ENCODE results near the gene CDH4.
A peak's percentile ranks its signal among the peaks of the same experiment; 100 is the strongest.

Gene CDH4

GRCh38 chr20:61380545-61380915, 128.5 kb downstream of the CDH4 start:
- H3K4me1 ChIP-seq, result no peaks in the 10 kb centered on the region
- no peaks in the 10 kb centered on the region for H3K27me3 ChIP-seq (ENCODE audit: low read depth)
- H3K36me3 ChIP-seq (replicated peaks), result no peaks in the 10 kb centered on the region
- H3K4me3 ChIP-seq, result no peak overlapping the region
- no peak for DNase-seq (ENCODE audit: low spot score in 2 of 2)
- H3K9me3 ChIP-seq, result no peaks in the 10 kb centered on the region
- in situ Hi-C loops (cut with MboI; ENCODE audit: low sequenced_read_pairs), result no loop called here

DNA sequence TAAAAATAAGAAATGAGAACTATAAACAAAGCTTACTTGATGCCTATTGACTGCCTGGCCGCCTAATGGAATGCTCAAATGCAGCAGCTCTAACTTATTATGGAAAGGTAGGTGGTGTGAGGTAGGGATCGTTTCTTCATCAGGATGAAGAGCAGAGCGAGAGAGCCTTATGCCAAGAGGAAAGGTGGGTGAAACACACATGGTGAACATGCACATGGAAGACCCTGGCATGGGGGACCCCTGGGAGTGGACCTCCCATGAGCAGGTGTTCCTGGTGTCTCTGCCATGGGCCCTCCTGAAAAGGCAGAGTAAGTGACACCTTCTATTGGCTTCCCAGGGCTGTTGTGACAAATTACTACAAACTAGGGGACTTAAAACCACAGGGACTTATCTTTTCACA, 130.1 kb downstream of the CDH4 start:
- Histone ChIP-seq H3K4me1 (no peaks in the 10 kb centered on the region), H3K4me3 (no peak overlapping the region), H3K27me3 (ENCODE audit: low read depth) (no peaks in the 10 kb centered on the region), H3K36me3 (replicated peaks) (no peaks in the 10 kb centered on the region), H3K9me3 (no peaks in the 10 kb centered on the region)
- no peak for DNase-seq (ENCODE audit: low spot score in 2 of 2)
- in situ Hi-C loops (cut with MboI; ENCODE audit: low sequenced_read_pairs), result no loop called here

- DNase-seq (ENCODE audit: low spot score in 2 of 2), result no peak
- H3K9me3 ChIP-seq, result no peaks in the 10 kb centered on the region
- in situ Hi-C loops (cut with MboI; ENCODE audit: low sequenced_read_pairs), result no loop called here
Measured at GRCh38 chr20:61385296-61385695, 133.2 kb downstream of the CDH4 start.

DNA sequence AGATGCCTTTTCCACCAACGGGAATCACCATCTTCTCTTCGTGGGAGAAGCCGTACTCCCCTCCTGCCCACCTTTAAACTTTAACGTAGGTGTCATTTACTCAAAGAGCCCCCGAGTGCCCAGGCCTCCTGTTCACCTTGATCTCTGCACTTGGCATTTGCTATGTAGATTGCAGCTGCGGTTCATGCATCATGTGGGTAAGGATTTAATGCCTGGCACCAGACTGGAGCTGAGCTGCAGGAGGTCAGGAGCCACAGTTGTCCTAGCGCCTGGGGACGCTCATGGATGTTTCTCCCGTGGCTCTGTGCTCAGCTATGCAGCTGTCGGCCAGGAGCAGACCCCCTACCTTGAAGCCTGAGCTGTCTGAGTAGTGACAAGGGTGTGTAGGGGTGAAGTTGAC, 133.7 kb downstream of the CDH4 start:
- Histone ChIP-seq H3K27me3 (ENCODE audit: low read depth) (no peaks in the 10 kb centered on the region), H3K36me3 (replicated peaks) (no peaks in the 10 kb centered on the region), H3K9me3 (no peaks in the 10 kb centered on the region), H3K4me1 (no peaks in the 10 kb centered on the region), H3K4me3 (no peak overlapping the region)
- in situ Hi-C loops (cut with MboI; ENCODE audit: low sequenced_read_pairs), result no loop called here
- DNase-seq (ENCODE audit: low spot score in 2 of 2), result no peak

More at GRCh38 chr20:61385296-61385695, 133.2 kb downstream of the CDH4 start:
- Histone ChIP-seq H3K27me3 (ENCODE audit: low read depth) (no peaks in the 10 kb centered on the region), H3K4me3 (no peak overlapping the region), H3K4me1 (no peaks in the 10 kb centered on the region), H3K36me3 (replicated peaks) (no peaks in the 10 kb centered on the region)

DNA sequence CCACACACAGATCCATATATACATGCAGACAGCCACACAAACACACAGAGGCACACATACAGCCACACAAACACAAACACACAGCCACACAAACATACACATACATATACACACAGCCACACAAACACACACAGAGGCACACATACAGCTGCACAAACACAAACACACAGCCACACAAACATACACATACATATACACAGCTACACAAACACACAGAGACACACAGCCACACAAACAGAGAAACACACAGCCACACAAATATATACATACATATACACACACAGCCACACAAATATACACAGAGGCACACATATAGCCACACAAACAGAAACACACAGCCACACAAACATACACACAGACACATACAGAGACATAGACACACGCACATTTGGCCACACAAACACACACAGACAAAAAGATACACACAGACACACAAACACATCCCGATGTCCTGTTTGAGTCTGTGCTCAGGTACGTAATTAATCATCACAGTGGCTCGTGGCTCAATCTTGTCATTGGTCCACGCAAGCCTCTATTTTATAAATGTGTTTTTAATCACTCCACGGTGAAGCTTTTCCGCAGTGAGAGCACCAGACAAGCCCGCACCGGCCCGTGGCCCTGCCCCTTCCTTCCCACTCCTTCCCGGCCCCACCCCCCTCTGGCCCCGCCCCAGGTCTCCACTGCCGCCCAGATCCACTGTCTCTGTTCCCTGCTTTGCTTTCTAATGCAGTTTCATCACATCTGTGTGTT, 135.3 kb downstream of the CDH4 start:
- H3K4me3 ChIP-seq, result no peak overlapping the region

GRCh38 chr20:61387954-61388348, 135.9 kb downstream of the CDH4 start:
- no peak overlapping the region for H3K4me3 ChIP-seq
- H3K27me3 ChIP-seq (ENCODE audit: low read depth), result no peaks in the 10 kb centered on the region

More for the DNA sequence above, 135.3 kb downstream of the CDH4 start:
- no peaks in the 10 kb centered on the region for H3K27me3 ChIP-seq (ENCODE audit: low read depth)
- H3K4me1 ChIP-seq, result no peaks in the 10 kb centered on the region
- in situ Hi-C loops (cut with MboI; ENCODE audit: low sequenced_read_pairs), result no loop called here
- H3K36me3 ChIP-seq (replicated peaks), result no peaks in the 10 kb centered on the region
- H3K9me3 ChIP-seq, result no peaks in the 10 kb centered on the region
- peak; percentile 3 to 56 for DNase-seq (ENCODE audit: low spot score in 2 of 2)

GRCh38 chr20:61389077-61389476, 137.0 kb downstream of the CDH4 start:
- Histone ChIP-seq H3K36me3 (replicated peaks) (no peaks in the 10 kb centered on the region), H3K9me3 (no peaks in the 10 kb centered on the region), H3K4me1 (no peaks in the 10 kb centered on the region), H3K27me3 (ENCODE audit: low read depth) (no peaks in the 10 kb centered on the region), H3K4me3 (no peak overlapping the region)
- DNase-seq (ENCODE audit: low spot score in 2 of 2), result no peak
- in situ Hi-C loops (cut with MboI; ENCODE audit: low sequenced_read_pairs), result no loop called here

More at GRCh38 chr20:61387954-61388348, 135.9 kb downstream of the CDH4 start:
- in situ Hi-C loops (cut with MboI; ENCODE audit: low sequenced_read_pairs), result no loop called here
- no peaks in the 10 kb centered on the region for H3K4me1 ChIP-seq
- H3K36me3 ChIP-seq (replicated peaks), result no peaks in the 10 kb centered on the region
- no peak for DNase-seq (ENCODE audit: low spot score in 2 of 2)
- no peaks in the 10 kb centered on the region for H3K9me3 ChIP-seq

DNA sequence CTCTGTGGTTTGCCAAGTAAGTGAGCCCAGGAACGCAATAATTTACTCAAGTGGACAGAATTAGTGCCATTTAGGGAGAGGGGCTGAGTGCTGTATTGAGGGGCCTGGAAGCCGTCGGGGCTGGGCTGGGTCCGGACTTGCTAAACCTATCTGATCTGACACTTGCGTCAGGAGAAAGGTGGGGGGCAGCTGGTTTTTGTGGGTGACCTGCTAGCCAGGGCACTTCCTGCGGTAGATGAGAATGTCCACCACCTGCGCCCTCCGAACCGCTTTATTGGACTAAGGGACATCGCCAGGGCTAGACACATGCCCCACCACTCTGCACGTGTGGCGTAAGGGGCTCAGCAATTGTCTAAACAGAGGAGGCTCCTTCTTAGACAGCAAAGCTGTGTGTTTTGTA, 139.1 kb downstream of the CDH4 start:
- H3K4me1 ChIP-seq, result no peaks in the 10 kb centered on the region
- no peaks in the 10 kb centered on the region for H3K27me3 ChIP-seq (ENCODE audit: low read depth)
- DNase-seq (ENCODE audit: low spot score in 2 of 2), result no peak
- no peaks in the 10 kb centered on the region for H3K9me3 ChIP-seq
- in situ Hi-C loops (cut with MboI; ENCODE audit: low sequenced_read_pairs), result no loop called here
- H3K36me3 ChIP-seq (replicated peaks), result no peaks in the 10 kb centered on the region
- no peak overlapping the region for H3K4me3 ChIP-seq

- no peak for DNase-seq (ENCODE audit: low spot score in 2 of 2)
- Histone ChIP-seq H3K27me3 (ENCODE audit: low read depth) (no peaks in the 10 kb centered on the region), H3K36me3 (replicated peaks) (no peaks in the 10 kb centered on the region), H3K4me3 (no peak overlapping the region), H3K9me3 (no peaks in the 10 kb centered on the region), H3K4me1 (no peaks in the 10 kb centered on the region)
- in situ Hi-C loops (cut with MboI; ENCODE audit: low sequenced_read_pairs), result no loop called here
Measured at GRCh38 chr20:61391812-61392520, 139.9 kb downstream of the CDH4 start.

GRCh38 chr20:61394088-61394799, 142.2 kb downstream of the CDH4 start:
- no peaks in the 10 kb centered on the region for H3K9me3 ChIP-seq
- no peak overlapping the region for H3K4me3 ChIP-seq
- in situ Hi-C loops (cut with MboI; ENCODE audit: low sequenced_read_pairs), result no loop called here
- no peaks in the 10 kb centered on the region for H3K4me1 ChIP-seq
- no peaks in the 10 kb centered on the region for H3K27me3 ChIP-seq (ENCODE audit: low read depth)
- no peak for DNase-seq (ENCODE audit: low spot score in 2 of 2)
- H3K36me3 ChIP-seq (replicated peaks), result no peaks in the 10 kb centered on the region

DNA sequence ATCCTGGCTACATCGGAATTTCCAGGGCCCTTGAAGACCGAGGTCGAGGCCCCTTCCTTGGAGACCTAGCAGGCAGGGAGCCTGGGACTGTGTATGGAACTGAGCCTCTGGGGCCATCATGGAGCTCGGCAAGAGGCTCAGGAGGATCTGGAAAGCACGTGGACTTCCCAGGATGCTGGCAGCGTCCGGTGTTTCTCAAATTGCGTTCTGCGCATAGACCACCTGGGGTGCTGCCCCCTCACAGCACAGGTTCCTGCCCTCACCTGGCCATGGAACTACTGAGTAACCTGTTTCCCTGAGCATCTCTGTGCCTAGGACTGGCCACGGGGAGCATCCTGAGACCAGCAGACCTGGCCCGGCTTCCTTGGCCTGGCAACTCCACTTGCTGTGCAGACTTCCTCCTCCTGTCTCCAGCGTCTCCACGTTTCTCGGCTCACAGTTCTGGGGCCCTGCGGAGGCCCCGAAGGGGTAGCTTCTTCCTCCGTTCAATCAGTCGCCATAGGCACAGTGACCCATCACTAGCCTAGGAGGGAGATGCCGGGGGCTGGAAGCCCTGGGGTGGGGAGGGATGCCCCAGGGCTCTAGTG, 144.3 kb downstream of the CDH4 start:
- DNase-seq (ENCODE audit: low spot score in 2 of 2), result no peak
- Histone ChIP-seq H3K36me3 (replicated peaks) (no peaks in the 10 kb centered on the region), H3K9me3 (no peaks in the 10 kb centered on the region), H3K4me3 (no peak overlapping the region), H3K4me1 (no peaks in the 10 kb centered on the region), H3K27me3 (ENCODE audit: low read depth) (no peaks in the 10 kb centered on the region)
- in situ Hi-C loops (cut with MboI; ENCODE audit: low sequenced_read_pairs), result no loop called here

DNA sequence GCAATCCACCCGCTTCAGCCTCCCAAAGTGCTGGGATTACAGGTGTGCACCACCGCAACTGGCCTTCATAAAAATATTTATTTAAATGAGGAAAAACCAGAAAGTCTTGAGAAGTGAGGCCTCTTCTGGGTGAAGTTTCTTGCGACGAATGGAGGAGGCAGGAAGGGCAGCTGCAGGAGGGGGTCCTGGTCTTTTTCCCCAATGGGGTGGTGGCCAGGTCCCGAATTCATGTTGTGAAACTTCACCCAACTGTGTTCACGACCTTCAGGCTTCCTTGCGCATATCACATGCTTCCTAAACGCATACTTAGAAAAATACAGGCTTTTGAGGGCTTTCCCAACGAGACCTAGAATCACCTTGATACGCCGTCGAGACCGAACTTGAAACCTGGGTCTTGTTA, 145.1 kb downstream of the CDH4 start:
- Histone ChIP-seq H3K36me3 (replicated peaks) (no peaks in the 10 kb centered on the region), H3K27me3 (ENCODE audit: low read depth) (no peaks in the 10 kb centered on the region), H3K4me3 (no peak overlapping the region), H3K9me3 (no peaks in the 10 kb centered on the region), H3K4me1 (no peaks in the 10 kb centered on the region)
- in situ Hi-C loops (cut with MboI; ENCODE audit: low sequenced_read_pairs), result no loop called here
- DNase-seq (ENCODE audit: low spot score in 2 of 2), result no peak

DNA sequence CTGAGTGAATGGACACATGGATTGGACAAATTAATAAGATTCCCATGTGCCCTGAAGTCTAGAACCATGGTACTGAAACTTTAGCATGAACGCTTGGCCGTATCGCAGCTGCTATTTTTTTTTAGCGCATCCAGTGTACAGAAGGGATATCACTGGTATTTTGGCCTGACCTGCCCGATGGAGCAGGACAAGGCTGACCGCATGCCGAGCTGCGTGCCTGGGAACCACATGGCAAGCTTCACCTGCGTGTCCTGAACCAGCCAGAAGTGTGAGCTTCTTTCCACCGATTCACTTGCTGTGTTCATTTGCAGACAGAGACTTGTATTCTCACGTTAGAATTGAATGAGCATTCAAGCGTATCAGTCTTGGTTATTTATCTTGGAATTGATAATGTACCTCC, 145.7 kb downstream of the CDH4 start:
- in situ Hi-C loops (cut with MboI; ENCODE audit: low sequenced_read_pairs), result no loop called here
- H3K9me3 ChIP-seq, result no peaks in the 10 kb centered on the region
- H3K36me3 ChIP-seq (replicated peaks), result no peaks in the 10 kb centered on the region
- H3K4me3 ChIP-seq, result no peak overlapping the region
- no peak for DNase-seq (ENCODE audit: low spot score in 2 of 2)
- no peaks in the 10 kb centered on the region for H3K27me3 ChIP-seq (ENCODE audit: low read depth)
- H3K4me1 ChIP-seq, result no peaks in the 10 kb centered on the region

DNA sequence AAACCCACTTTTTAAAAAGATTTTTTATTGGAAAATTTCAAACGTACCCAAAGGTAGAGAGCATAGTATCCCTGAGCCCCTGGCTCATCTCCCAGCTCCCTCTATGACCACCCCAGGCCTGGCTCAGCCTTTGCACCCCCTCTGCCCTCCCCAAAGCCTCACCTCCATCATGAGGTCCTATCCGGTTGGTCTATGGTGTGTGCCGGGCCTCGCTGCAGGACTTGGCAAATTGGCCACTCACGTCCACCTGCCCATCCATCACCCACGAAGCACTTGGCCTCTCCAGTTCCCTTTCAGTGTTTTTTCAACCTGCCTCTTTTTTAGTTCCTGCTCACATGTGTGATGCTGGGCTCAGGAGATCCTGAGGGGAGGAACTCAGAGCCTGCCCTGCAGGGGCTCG, 147.4 kb downstream of the CDH4 start:
- Histone ChIP-seq H3K9me3 (no peaks in the 10 kb centered on the region), H3K4me3 (no peak overlapping the region), H3K36me3 (replicated peaks) (no peaks in the 10 kb centered on the region), H3K27me3 (ENCODE audit: low read depth) (no peaks in the 10 kb centered on the region), H3K4me1 (no peaks in the 10 kb centered on the region)
- in situ Hi-C loops (cut with MboI; ENCODE audit: low sequenced_read_pairs), result no loop called here
- DNase-seq (ENCODE audit: low spot score in 2 of 2), result no peak

Data from HAP-1 (cell line).